IMR-90 (cell line): ENCODE data around the gene AQP5. TPM values are rescaled to one million over a fixed set of nuclear protein-coding genes. Genes with fewer than 3 reads are reported as not detected.

Source experiments
- ATAC-seq: fragments of 200-7000 bp; cut with Tn5 transposase; 2 replicates; pipeline ENCODE4 v1.9.1; 2020; ENCODE audit warnings: low read depth, mild to moderate bottlenecking, moderate library complexity
- BruUV-seq: library from RNA; stranded (reverse); fragments of 400-500 nt; replicated peaks from 2 replicates; lab custom pipeline; 2021; lab: Mats Ljungman, UMichigan
- CTCF ChIA-PET: fragments of 300-600 bp; formaldehyde crosslinking; extraction: SDS; loops from one replicate; lab custom pipeline; 2021; ENCODE audit warnings: antibody characterized with exemption; lab: Yijun Ruan, JAX
- POLR2A ChIA-PET: fragments of 300-600 bp; sonication (Branson Sonifier 250); formaldehyde crosslinking; loops from one replicate; lab custom pipeline; 2022; ENCODE audit warnings: antibody characterized with exemption; ENCODE audit not compliant: unreplicated experiment; lab: Charles Lee
- DNase-seq: peaks from one replicate; pipeline ENCODE4 v3.0.0; 2013
- H2AFZ ChIP-seq: replicated peaks from 2 replicates; pipeline ENCODE3; 2013; ENCODE audit warnings: low read length, mild to moderate bottlenecking; ENCODE audit not compliant: poor library complexity
- H2AK5ac ChIP-seq: 2 replicates; pipeline ENCODE4 v1.6.1; 2013; ENCODE audit warnings: low read depth, low read length, inconsistent platforms
- H2AK9ac ChIP-seq: replicated peaks from 2 replicates; pipeline ENCODE3; 2013; ENCODE audit warnings: mild to moderate bottlenecking, low read depth, low read length, moderate library complexity; ENCODE audit not compliant: poor library complexity
- H2BK120ac ChIP-seq: 2 replicates; pipeline ENCODE4 v1.6.1; 2013; ENCODE audit warnings: low read depth, low read length, inconsistent platforms
- H2BK15ac ChIP-seq: 3 replicates; pipeline ENCODE4 v1.6.1; 2013; ENCODE audit warnings: low read depth, low read length, inconsistent platforms
- H2BK20ac ChIP-seq: 2 replicates; pipeline ENCODE4 v1.6.1; 2013; ENCODE audit warnings: low read depth, mild to moderate bottlenecking, inconsistent platforms, low read length, moderate library complexity
- H2BK5ac ChIP-seq: 2 replicates; pipeline ENCODE4 v1.6.1; 2013; ENCODE audit warnings: mild to moderate bottlenecking, low read depth, low read length, inconsistent platforms; ENCODE audit not compliant: poor library complexity, severe bottlenecking
- H3K14ac ChIP-seq: replicated peaks from 2 replicates; pipeline ENCODE4 v1.6.1; 2013; ENCODE audit warnings: low read depth, low read length, inconsistent platforms
- H3K18ac ChIP-seq: 2 replicates; pipeline ENCODE4 v1.6.1; 2013; ENCODE audit warnings: low read depth, low read length, control low read depth
- H3K23ac ChIP-seq: 2 replicates; pipeline ENCODE4 v1.6.1; 2013; ENCODE audit warnings: low read depth, low read length, inconsistent platforms
- H3K27ac ChIP-seq: 2 replicates; pipeline ENCODE4 v1.5.1; 2013; ENCODE audit warnings: mild to moderate bottlenecking, control low read depth, low read length; ENCODE audit not compliant: insufficient read depth
- H3K27me3 ChIP-seq: 2 replicates; pipeline ENCODE4 v1.6.1; 2013; ENCODE audit warnings: low read length; ENCODE audit not compliant: control insufficient read depth, insufficient read depth
- H3K36me3 ChIP-seq: 2 replicates; pipeline ENCODE4 v1.6.1; 2013; ENCODE audit warnings: low read length, mixed read lengths; ENCODE audit not compliant: control insufficient read depth, insufficient read depth
- H3K4ac ChIP-seq: 2 replicates; pipeline ENCODE4 v1.6.1; 2013; ENCODE audit warnings: low read depth, low read length, inconsistent platforms
- H3K4me1 ChIP-seq: 2 replicates; pipeline ENCODE4 v1.6.1; 2013; ENCODE audit warnings: low read length, mixed read lengths; ENCODE audit not compliant: control insufficient read depth, insufficient read depth
- H3K4me2 ChIP-seq: 2 replicates; pipeline ENCODE4 v1.6.1; 2013; ENCODE audit warnings: low read depth, mild to moderate bottlenecking, control low read depth, low read length, moderate library complexity
- H3K4me3 ChIP-seq: 2 replicates; pipeline ENCODE4 v1.5.1; 2013; ENCODE audit warnings: low read depth, mild to moderate bottlenecking, control low read depth, low read length, moderate library complexity; ENCODE audit not compliant: insufficient read depth
- H3K56ac ChIP-seq: 2 replicates; pipeline ENCODE4 v1.6.1; 2013; ENCODE audit warnings: low read length, inconsistent platforms; ENCODE audit not compliant: insufficient read depth; ENCODE audit errors: extremely low read depth
- H3K79me1 ChIP-seq, 2 experiments: 2 replicates each; pipeline ENCODE4 v1.6.1; 2013; ENCODE audit warnings: low read length in 2 of 2, inconsistent platforms in 1 of 2, low read depth in 1 of 2
- H3K9ac ChIP-seq: 2 replicates; pipeline ENCODE4 v1.6.1; 2013; ENCODE audit warnings: low read depth, low read length, control low read depth
- H3K9me1 ChIP-seq: 2 replicates; pipeline ENCODE4 v1.6.1; 2013; ENCODE audit warnings: low read length, inconsistent platforms; ENCODE audit not compliant: insufficient read depth
- H3K9me3 ChIP-seq: 2 replicates; pipeline ENCODE4 v1.6.1; 2013; ENCODE audit warnings: low read length; ENCODE audit not compliant: control insufficient read depth, insufficient read depth
- H4K20me1 ChIP-seq: 2 replicates; pipeline ENCODE4 v1.6.1; 2013; ENCODE audit warnings: low read length, inconsistent platforms; ENCODE audit not compliant: insufficient read depth
- H4K5ac ChIP-seq: 2 replicates; pipeline ENCODE4 v1.6.1; 2013; ENCODE audit warnings: mild to moderate bottlenecking, low read depth, low read length, control low read depth
- H4K8ac ChIP-seq, 2 experiments: 2 replicates each; pipeline ENCODE4 v1.6.1; 2013; ENCODE audit warnings: low read depth in 2 of 2, low read length in 2 of 2, control low read depth in 1 of 2, inconsistent platforms in 1 of 2
- H4K91ac ChIP-seq: 2 replicates; pipeline ENCODE4 v1.6.1; 2013; ENCODE audit warnings: low read depth, low read length, inconsistent platforms; ENCODE audit not compliant: insufficient read depth
- CEBPB ChIP-seq: IDR thresholded peaks from 2 replicates; pipeline ENCODE4 v1.6.1; 2012; ENCODE audit warnings: low read depth, low read length, improper control_type of control experiment
- WGBS, 2 experiments: methylation state at CpG; one replicate each; pipeline versions ENCODE4 v1.1.5 to v1.1.7; 2013; ENCODE audit warnings: missing lambda C conversion rate in 2 of 2; ENCODE audit not compliant: insufficient read length in 1 of 2; ENCODE audit errors: extremely low coverage in 2 of 2; 5-methylcytosine and 5-hydroxymethylcytosine counted together
- dilution Hi-C: fragments of 300-500 bp; cut with HindIII; formaldehyde crosslinking; loops from one replicate; pipeline ENCODE4 v1.14.3; 2018; ENCODE audit warnings: low sequenced_read_pairs; ENCODE audit not compliant: unreplicated experiment
- in situ Hi-C: fragments of 300-500 bp; cut with MboI; formaldehyde crosslinking; loops from 3 replicates; pipeline ENCODE4 v1.14.3; 2019; ENCODE audit warnings: low sequenced_read_pairs, inconsistent platforms, mixed read lengths
- intact Hi-C: fragments of 100-400 bp; cut with micrococcal nuclease; formaldehyde crosslinking; loops from 2 replicates; pipeline ENCODE4 v1.10.0; 2022
- polyA plus RNA-seq, 3 experiments: library from polyadenylated mRNA; depleted of rRNA; stranded (reverse); fragments of >200 nt; gene quantifications; 2 replicates each; pipeline ENCODE4 v1.2.3, GENCODE V29; 2012; ENCODE audit warnings: low replicate concordance in 1 of 3
- total RNA-seq: library from RNA; depleted of rRNA; stranded (reverse); fragments of >200 nt; gene quantifications from 2 replicates; pipeline ENCODE4 v1.2.3, GENCODE V29; 2012
- TF ChIP-seq, protein P1 (sequence below): fragments of 150-350 bp; IDR thresholded peaks from 2 replicates; pipeline ENCODE4 v1.6.1; 2017; ENCODE audit warnings: mild to moderate bottlenecking, antibody characterized with exemption, low read length, low read depth

The AQP5 gene
- total and polyA plus RNA-seq, 2 of the 4 experiments (the other 2 are of a cell fraction): not detected

DNA sequence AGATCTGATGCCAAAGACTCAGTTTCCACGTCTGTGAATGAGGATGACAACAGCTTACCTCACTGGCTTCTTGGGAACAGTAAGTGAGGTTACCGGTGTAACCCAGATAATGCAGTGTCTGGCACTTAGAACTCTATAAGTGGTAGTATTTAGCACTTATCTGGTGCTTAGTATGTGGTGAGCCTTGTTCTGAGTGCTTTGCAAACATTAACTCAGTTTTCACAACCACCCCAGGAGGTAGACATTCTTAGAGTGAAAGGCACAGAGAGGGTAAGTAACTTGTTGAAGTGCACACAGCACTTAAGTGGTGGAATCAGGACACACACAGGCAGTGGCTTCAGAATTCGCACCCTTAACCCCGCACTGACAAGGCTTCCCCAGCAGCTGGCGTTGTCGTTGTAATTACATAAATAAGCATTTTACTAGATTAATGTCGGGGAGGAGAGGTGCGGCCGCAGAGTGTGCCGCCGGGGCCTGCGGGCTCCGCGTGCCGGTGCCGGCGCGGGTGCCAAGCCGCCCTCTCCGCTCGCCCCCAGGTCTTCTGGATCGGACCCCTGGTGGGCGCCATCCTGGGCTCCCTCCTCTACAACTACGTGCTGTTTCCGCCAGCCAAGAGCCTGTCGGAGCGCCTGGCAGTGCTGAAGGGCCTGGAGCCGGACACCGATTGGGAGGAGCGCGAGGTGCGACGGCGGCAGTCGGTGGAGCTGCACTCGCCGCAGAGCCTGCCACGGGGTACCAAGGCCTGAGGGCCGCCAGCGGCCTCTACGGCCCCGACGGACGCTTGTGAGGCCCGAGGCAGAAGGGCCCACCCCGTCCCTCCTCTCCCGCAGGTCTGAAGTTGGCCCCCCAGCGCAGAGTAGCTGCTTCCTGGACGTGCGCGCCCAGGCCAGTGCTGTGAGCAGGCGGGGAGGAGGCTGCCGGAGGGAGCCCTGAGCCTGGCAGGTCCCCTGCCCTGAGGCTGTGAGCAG lies 6.5 kb upstream of the AQP5 start (continued):
- TF ChIP-seq, protein P1, sequence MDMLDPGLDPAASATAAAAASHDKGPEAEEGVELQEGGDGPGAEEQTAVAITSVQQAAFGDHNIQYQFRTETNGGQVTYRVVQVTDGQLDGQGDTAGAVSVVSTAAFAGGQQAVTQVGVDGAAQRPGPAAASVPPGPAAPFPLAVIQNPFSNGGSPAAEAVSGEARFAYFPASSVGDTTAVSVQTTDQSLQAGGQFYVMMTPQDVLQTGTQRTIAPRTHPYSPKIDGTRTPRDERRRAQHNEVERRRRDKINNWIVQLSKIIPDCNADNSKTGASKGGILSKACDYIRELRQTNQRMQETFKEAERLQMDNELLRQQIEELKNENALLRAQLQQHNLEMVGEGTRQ: no peak

DNA sequence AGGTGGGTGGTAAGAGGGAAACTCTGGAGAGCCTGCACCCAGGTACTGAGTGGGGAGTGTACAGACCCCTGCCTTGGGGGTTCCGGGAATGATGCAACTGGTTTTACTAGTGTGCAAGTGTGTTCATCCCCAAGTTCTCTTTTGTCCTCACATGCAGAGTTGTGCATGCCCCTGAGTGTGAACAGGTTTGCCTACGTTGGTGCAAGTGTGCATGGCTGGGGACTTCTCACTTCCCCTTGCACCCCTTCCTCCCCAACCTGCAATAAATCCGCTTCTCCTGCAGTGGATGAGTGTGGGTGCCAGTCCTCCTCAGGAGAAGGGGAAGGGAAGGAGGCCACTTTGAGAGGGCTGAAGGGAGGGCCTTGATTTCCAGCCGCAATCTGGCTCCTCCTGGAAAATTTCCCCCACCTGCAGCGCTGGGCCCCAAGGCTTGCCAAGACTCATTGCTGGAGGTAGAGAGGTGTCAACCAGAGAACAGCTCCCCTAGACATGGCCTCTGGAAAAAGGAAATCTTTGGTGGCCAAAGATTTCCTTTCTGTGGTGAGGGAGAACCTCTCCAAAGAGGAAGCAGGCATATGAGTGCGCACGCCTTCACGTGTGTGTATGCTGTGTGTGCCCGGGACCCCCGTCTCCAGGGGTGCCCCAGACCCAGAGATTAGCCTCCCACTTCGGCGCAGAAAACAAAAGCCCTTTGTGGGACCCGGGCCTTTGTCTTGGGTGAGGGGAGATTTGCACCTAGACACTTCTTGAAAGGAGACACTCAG lies 5.6 kb upstream of the AQP5 start:
- Histone ChIP-seq H3K9ac (no peak overlapping the region), H3K9me1 (no peaks in the 10 kb centered on the region), H3K79me1 (no peaks in the 10 kb centered on the region), H2AFZ (no peak overlapping the region), H2BK15ac (no peak overlapping the region), H3K4ac (no peak overlapping the region), H3K27me3 (peaks cover 94% of the 10 kb centered on the region), H2AK9ac (no peak overlapping the region), H3K4me3 (no peak overlapping the region), H2BK20ac (no peak overlapping the region), H2BK5ac (no peak overlapping the region), H3K4me1 (no peaks in the 10 kb centered on the region), H4K91ac (no peak overlapping the region), H2BK120ac (no peak overlapping the region), H3K4me2 (no peak overlapping the region), H4K8ac (no peak overlapping the region), H3K36me3 (no peaks in the 10 kb centered on the region), H3K9me3 (no peaks in the 10 kb centered on the region; the same call in 1 of the 2 replicates), H4K5ac (no peak overlapping the region), H3K18ac (no peak overlapping the region), H2AK5ac (no peak overlapping the region), H3K27ac (no peak overlapping the region), H4K20me1 (no peaks in the 10 kb centered on the region), H3K14ac (no peak overlapping the region), H3K56ac (no peak overlapping the region), H3K23ac (no peak overlapping the region)
- whole genome bisulfite sequencing, 2 experiments: no CpG with 5 or more reads among the region's 13 CpGs
- dilution Hi-C loops (no loop called here), intact Hi-C loops (no loop called here), in situ Hi-C loops (no loop called here)
- ATAC-seq (no peak), DNase-seq (no peak)
- BruUV-seq: no TSS peak
- no peak for TF ChIP-seq CEBPB
- ChIA-PET CTCF (no interaction called here), POLR2A (no interaction called here)
